Measurements from ENCODE around the gene PLAAT2.

- TF ChIP-seq SUZ12 (IDR thresholded peaks at IDR 0.05; ENCODE audit: extremely low read depth, insufficient read depth, insufficient read length) (no peak), YY1 (IDR thresholded peaks at IDR 0.05; ENCODE audit: insufficient read depth, insufficient read length) (no peak)
Measured at GRCh38 chr11:63548178-63548577, 15.0 kb downstream of the PLAAT2 start.

Measured in NT2/D1 (cell line).